EL (cell line): ENCODE data around the gene OR2F2.
A peak's percentile ranks its signal among the peaks of the same experiment; 100 is the strongest.

Experiments used
- DNase-seq: peaks from one replicate; pipeline ENCODE4 v3.0.0-alpha.2; 2016

Gene OR2F2

GRCh38 chr7:143979998-143980397 lies 45.0 kb downstream of the OR2F2 start:
- no peak for DNase-seq

GRCh38 chr7:143980746-143981510 lies 45.9 kb downstream of the OR2F2 start:
- peak; percentile 26 for DNase-seq

- no peak for DNase-seq
These were observed 48.9 kb downstream of the OR2F2 start for GRCh38 chr7:143983960-143984359.
